Erythroblast (primary cell): ENCODE data around the gene ANKH.

Experiments used
- DNase-seq, 2 experiments: peaks; one replicate each; lab custom pipeline; 2025; lab: John Stamatoyannopoulos, UW
- GATA1 ChIP-seq: IDR thresholded peaks from 2 replicates; pipeline ENCODE4 v1.6.1; 2011; ENCODE audit warnings: low read depth, mild to moderate bottlenecking, control low read depth, low read length, moderate library complexity
- POLR2A ChIP-seq: IDR thresholded peaks from 2 replicates; pipeline ENCODE4 v1.6.1; 2011; ENCODE audit warnings: mild to moderate bottlenecking, low read length

The ANKH gene

DNA sequence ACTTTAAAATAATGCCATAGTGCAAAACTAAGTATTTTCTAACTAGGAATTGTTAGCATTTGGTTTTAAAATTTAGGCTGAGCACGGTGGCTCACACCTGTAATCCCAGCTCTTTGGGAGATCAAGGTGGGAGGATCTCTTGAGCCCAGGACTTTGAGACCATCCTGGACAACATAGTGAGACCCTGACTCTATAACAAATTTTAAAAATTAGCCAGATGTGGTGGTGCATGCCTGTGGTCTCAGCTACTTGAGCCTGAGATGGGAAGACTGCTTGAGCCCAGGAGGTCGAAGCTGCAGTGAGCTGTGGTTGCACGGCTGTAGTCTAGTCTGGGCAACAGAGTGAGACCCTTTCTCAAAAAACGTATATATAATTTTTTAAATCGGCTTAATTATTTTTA lies 202.2 kb downstream of the ANKH start:
- TF ChIP-seq POLR2A (no peak), GATA1 (no peak)
- DNase-seq, result no peak

DNA sequence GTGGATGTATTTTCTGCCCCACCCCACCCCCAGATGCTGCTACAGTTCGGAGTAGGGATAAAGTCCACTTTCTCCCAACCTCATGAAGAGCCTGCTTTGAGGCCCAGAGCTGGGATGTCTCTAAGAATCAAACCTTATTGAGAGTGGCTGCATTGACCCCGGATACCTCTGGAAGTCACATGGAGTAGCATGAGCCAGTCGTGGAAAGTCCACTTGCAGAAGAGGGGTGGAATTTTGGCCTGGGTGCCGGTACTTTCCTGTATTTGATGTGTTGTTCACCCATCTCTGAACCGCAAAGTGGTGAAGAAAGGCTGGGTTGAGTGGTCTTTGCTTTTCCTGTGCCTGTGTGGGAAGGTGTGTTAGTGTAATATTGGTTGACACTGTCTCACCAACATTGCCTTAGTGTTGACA lies 203.4 kb downstream of the ANKH start:
- TF ChIP-seq POLR2A (no peak), GATA1 (no peak)
- DNase-seq, result no peak

DNA sequence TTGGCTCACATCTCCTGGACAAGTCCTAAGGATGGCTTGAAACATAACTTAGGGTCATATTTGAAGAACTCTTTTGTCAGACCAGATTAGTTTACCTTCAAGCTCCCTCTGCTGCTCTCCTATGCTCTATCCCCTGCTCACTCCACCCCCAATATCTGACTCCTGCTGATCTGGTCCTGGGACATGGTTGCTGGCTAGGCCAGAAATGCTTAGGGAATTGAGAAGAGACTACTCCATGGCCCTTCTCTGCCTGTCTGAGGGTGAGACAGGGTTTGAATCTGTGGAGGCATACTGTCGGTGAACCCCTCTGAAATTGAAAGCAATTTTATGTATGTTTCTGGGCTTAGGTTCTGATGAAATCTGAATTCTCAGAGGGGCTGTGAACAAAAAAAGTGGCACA lies 203.8 kb downstream of the ANKH start:
- DNase-seq, result no peak
- TF ChIP-seq POLR2A, result no peak
- no peak for TF ChIP-seq GATA1

DNA sequence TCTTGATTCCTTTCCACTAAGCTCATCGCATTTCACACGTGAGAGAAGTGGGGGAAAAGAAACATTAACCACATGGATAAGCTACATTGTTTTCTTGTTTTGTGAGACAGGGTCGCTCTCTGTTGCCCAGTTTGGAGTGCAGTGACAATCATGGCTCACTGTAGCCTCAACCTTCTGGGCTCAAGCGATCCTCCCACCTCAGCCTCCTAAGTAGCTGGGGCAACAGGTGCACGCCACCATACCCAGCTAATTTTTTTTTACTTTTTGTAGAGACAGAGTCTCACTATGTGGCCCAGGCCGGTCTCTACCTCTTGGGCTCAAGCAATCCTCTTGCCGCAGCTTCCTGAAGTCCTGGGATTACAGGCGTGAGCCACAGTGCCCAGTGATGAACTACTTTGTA lies 204.3 kb downstream of the ANKH start:
- no peak for DNase-seq
- TF ChIP-seq POLR2A (no peak), GATA1 (no peak)

DNA sequence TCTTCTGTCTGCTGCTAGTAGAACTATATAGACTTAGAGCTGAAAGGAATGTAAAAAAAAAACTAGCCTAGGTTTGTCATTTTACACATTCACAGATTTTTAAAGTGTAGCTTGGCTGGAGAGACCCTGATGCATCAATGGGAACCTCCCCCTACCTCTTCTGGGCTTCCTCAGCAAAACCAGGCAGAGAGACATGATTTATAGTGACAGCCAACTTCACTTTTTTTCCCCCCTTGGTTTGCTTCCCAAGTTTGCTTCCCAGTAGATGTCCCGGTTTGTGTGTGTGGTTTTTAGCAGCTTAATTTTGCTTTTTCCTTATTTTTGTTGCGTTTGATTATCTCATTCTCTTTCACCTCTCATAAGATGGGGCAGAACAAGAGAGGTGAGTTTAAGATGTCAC lies 205.2 kb downstream of the ANKH start:
- TF ChIP-seq POLR2A (no peak), GATA1 (no peak)

DNA sequence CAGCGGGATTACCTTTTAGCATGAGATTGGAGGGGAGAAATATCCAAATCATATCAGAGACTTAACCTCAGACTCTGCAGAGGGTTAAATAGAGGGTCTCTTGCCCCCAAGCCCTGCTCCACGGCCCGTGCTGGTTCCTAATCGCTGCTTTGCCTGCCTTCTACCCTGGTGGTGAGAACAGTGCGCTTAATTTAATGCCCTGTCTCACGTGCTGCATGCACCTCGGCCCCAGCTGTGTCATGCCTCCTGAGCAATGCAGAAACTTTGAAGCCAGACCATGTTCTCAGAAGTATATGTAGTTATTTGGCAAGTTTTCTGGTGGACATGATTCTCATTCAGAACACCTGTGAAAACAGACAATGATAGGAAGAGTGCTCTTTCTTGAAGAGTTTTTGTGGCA lies 205.6 kb downstream of the ANKH start:
- TF ChIP-seq POLR2A (no peak), GATA1 (no peak)
- DNase-seq, result peak; percentile 68 to 69

More for the DNA sequence above, 205.2 kb downstream of the ANKH start:
- no peak for DNase-seq

DNA sequence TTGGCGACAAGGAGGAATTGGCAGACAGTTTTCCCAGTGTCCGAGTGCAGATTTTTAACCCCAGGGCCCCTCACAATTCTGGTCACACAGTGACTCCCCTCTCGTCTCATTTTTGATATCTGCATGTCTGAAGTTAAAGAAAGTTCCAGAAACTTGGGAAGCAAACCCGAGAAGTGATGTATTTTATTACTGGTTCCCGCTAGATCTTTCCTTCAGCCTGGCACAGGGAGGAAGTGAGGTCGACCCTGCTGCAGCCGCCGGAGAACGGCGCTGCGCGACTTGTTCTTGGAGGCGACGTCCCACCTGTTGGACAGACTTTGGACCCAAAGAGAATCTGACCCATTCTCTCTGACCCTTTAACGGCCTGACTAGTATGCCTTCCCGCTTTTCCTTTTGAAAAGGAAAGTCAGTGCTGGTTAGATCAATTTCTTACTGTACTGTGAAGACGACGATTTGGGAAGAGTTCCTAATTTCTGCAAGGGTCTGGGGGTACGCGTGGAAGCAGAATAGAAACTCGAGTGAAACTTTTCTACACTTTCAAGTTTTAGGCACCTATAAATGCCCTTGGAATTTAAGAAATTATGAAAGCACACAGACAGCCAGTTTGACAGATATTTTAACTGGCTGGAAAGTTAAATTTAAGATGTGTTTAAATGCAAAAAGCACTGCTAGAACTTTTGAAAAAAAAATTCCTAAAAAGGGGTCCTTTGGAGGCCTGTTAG lies 206.3 kb downstream of the ANKH start:
- DNase-seq, result peak; percentile 45 to 61
- TF ChIP-seq POLR2A, result no peak

DNA sequence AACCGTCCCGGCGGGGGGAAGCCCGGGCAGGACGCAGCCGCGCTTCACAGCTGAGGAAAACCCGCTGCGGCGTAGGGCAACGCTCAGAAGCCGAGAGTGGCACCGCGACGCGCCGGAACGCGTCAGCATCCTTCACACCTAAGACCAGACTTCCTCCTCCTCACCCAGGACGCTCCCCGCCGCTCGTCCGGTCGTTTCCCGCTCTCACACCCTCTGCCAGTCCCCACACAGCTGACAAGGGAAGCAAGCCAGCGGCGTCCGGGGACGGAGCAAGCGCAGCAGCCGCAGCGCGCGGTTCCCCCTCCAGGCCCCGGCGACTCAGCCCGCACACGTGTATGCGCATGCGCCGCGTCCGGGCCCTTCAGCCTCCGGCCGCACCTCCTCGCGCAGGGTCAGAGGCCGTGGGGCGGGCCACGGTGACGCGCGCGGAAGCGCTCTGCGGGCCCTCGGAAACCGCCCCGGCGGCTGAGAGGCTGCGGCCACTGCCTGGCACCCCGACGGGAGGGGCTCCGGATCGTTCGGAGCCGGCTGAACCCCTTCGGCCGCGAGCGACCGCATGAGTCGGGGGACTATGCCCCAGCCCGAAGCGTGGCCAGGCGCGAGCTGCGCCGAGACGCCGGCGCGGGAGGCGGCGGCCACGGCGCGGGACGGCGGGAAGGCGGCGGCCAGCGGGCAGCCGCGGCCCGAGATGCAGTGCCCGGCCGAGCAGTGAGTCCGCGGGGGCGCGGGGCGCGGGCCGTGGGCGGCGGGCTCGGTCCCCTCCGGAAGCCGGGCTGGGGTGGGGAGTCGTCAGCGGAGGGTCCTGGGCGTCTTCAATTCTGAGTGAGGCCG lies 207.1 kb downstream of the ANKH start, which contains the start of gene OTULIN:
Gene OTULIN, plus strand, starts transcription at position 449 of the 831 bp plus-strand sequence. Its CDS starts 108 bp downstream, at position 557.
- TF ChIP-seq POLR2A (peak; percentile 95), GATA1 (no peak)
- peak; percentile 93 to 96 for DNase-seq

DNA sequence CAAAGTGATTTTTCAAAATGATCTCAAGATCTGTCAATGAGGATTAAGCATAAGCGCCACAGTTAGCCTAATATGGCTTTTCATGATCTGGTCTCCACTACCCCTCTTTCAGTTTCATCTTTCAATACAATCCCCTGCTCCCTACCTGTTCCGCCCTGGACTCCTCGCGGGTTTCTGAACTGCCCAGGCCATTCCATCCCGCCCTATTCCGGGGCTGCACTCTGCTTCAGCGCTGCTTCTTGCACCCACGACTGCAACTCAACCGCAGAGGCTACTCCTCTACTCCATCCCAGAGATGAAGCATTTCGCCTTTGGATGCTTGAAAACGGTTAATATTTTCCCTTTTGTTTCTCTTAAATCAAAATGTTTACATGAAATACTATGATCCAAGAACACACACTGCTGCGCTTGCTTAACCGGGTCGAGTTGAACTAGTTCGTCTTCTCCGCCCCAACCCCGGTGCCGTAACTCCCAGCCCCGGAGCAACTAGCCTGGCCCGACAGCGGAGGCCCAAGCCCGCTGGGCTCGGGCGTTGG lies 207.8 kb downstream of the ANKH start:
- TF ChIP-seq GATA1, result no peak
- TF ChIP-seq POLR2A, result no peak

DNA sequence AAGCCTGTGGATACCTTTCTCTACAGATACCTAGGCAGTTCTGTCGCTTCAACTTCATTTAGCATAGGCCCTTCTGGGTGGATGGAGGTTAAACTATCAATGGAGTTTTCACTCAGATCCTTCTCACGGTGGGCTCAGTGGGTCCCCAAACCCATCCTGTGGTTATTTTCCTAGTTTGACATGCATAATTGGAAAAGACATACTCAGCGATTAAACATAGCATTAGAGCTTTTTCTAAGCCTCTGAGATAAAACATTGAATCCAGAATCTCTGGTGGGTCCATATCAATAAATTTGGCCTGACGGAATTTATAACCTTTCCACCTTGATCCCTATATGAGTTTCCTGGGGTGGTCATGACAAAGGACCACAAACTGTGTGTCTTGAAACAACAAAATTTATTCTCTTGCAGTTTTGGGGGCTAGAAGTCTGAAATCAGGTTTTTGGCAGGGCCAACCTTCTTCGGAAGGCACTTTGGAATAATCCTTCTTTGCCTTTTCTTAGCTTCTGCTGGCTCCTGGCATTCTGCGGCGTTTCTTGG lies 208.8 kb downstream of the ANKH start:
- no peak for TF ChIP-seq GATA1
- no peak for TF ChIP-seq POLR2A
- DNase-seq, result no peak

More for the DNA sequence above, 207.8 kb downstream of the ANKH start:
- DNase-seq, result peak; percentile 62 to 81

DNA sequence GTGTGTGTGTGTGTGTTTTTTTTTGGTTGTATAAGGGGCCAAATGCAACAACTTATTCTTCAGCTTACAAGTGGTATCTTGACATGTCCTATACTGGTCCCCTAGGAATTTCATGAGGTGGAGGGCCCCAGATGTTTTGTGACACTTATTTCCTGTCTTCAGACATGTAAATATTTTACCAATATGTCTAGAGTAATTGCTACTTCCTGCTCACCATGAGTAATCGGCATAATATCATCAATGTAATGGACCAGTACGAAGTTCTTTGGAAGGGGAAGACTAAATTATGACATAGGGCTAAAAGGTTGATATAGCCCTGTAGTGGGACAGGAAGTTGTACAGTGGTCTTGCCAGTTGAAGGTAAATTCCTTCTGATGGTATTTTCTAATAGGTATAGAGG lies 210.7 kb downstream of the ANKH start:
- no peak for TF ChIP-seq GATA1
- no peak for TF ChIP-seq POLR2A
- no peak for DNase-seq

DNA sequence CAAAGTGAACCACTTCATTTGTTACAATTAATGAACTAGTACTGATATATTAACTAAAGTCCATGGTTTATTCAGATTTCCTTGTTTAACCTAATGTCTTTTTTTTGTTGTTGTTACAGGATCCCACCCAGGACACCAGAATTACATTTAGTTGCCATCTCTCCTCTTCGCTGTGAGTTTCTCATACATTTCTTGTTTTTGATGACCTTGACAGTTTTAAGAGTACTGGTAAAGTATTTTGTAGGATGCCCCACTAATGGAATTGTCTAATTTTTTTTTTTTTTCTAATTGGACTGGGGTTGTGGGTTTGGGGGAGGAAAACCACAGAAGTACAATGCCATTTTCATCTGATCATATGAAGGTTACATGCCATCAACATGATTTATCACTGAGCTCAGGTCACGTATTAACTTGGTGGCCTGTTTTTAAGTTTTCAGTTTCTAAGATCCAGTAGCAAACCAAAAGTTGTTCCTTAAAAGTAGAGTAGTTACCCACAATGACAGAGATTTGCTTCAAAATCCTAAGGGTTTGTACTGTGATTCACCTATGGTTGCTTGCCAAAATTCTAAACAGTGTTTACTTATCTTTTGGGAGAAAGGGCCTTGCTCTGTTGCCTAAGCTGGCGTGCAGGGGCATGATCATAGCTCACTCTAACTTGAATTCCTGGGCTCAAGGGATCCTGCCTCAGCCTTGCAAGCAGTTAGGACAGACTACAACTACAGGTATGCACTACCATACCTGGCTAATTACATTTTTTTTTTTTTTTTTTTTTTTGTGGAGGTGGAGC lies 211.6 kb downstream of the ANKH start:
- no peak for DNase-seq
- TF ChIP-seq GATA1, result no peak
- TF ChIP-seq POLR2A, result no peak

DNA sequence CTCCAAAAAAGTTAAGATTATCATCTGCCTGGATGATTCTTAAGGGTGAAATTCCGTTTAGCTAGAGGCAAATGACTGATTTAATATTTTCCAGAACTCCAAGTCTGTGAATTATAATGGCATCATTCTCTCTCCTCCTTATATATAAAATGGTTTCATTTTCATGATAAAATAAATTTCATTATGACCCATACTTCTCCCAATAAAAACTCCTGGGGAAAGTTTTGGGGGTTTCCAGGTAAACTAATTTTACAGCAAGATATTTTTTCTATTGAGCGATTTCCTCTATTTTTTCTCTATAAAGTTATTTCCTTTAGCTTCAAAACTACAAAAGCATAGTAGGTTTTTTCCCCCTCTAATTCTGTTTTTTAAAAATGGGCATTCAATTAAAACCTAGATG lies 214.7 kb downstream of the ANKH start:
- no peak for TF ChIP-seq GATA1
- DNase-seq, result no peak

DNA sequence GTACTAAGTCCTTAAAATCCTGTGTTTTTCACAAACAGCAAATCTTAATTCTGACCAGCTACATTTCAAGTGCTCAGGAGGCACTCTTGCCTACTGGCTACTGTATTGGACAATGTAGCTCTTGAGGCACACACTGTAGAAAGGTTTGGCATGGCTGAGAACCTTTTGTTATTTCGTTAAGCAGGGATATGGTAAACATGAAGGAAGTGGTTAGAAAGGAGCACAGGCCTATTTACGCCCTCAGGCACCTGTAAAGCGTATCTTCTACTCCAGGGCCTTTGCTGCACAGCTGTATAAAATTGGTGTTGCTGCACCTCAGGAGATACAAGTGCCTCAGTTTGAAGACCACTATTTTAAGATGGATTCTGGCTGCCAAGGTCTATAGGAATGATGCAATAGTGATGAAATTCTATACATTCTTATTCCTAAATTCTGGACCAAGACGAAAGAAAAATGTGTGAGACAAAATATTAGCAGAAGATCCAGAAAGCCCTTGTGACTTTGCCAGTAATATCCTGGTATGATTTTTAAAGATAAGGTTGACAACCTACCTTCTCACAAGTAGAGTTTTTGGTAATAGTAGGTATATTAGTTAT lies 216.3 kb downstream of the ANKH start:
- no peak for DNase-seq
- TF ChIP-seq POLR2A (no peak), GATA1 (no peak)
